GM21528 (cell line): ENCODE data around the gene TRIM62.
"Not testable (repeated sequence)": the region's sequence is repeated elsewhere in the genome, so short reads cannot be mapped to it uniquely, and the experiment has no call there.

ENCODE experiments used
- ATAC-seq: cut with Tn5 transposase; IDR thresholded peaks from one replicate; pipeline ENCODE4 v1.9.1; 2021; ENCODE audit warnings: mild to moderate bottlenecking, moderate library complexity; ENCODE audit not compliant: unreplicated experiment, low FRiP score

TRIM62 gene

DNA sequence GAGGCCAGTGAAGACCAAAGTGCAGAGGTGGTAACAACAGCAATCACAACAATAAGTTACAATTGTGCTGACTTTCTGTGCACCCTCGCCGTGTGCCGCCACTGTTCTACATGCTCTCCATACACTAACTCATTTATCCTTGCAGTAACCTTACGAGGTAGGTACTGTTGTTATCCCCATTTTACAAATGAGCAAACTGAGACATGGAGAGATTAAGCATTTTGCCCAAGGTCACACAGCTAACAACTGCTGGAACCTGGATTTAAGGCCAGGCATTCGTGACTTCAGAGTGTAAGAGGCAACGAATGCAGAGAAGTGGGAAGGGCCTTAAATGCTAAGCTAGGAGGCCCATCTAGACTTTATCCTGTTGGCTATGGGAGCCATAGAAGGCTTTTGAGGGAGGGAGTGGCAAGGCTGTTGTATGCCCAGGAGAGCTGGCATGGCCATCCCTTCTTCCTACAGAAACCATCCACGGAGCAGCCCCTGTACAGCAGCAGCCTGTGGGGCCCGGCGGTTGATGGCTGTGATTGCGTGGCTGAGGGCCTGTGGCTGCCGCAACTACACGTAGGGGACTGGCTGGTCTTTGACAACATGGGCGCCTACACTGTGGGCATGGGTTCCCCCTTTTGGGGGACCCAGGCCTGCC lies 64.3 kb downstream of the TRIM62 start:
- no peak for ATAC-seq

GRCh38 chr1:33111965-33112364 lies 69.9 kb downstream of the TRIM62 start:
- no peak for ATAC-seq

DNA sequence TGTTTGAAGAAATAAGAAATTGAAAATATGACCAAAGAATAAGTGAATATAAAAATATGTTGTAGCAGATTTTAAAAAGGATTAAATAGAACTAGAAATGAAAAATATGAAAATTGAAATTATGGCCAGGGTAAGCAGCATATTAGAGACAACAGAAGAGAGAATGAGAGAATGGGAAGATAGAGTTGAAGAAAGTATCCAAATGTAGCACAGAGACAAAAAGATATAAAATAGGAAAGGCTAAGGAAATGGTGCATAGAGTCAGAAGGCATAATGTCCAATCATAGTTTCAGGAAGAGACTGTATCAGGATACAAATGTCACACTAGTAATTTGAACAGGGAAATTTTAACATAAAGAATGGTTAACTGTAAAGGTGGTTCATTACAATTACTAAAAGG lies 71.4 kb downstream of the TRIM62 start:
- ATAC-seq, result no peak

- not testable (repeated sequence) for ATAC-seq
Measured at GRCh38 chr1:33100119-33100415, 81.8 kb downstream of the TRIM62 start.

- ATAC-seq, result peak; percentile 72
Measured at GRCh38 chr1:33099290-33100118, 82.3 kb downstream of the TRIM62 start.

GRCh38 chr1:33098371-33098770 lies 83.5 kb downstream of the TRIM62 start:
- no peak for ATAC-seq

- ATAC-seq, result no peak
Measured at GRCh38 chr1:33097762-33098161, 84.1 kb downstream of the TRIM62 start.

GRCh38 chr1:33097137-33097611 lies 84.7 kb downstream of the TRIM62 start:
- ATAC-seq, result no peak

DNA sequence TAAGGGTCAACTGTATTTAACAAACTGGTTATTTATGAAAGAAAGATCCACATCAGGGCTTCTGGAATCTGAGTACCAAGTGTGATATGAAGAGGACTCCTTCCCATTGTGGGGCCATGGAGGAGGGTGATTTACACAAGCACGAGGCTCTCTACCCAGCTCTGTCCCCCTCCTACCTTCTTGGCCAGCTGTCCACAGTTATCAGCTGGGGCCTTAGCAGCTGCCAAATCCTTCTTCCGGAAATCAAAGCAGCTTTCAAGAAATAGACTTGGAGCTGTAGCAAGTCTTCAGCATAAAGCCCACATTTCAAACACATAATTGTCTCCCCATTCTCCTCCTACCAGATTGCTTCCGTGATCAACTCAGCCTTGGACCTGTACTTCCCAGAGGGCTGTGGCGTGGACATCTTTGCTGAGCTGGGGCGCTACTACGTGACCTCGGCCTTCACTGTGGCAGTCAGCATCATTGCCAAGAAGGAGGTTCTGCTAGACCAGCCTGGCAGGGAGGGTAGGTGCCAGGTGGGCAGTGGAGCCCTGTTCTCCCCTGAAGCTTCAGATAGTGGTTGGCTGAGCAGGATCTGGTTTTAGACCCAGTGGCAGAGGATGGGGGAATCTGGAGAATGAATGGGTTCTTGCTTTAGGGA lies 85.4 kb downstream of the TRIM62 start:
- ATAC-seq, result no peak
